IPS-15b (cell line): ENCODE data around the gene ASAP2.

Experiments
- H3K27me3 ChIP-seq: one replicate; pipeline ENCODE4 v1.6.1; 2013; ENCODE audit warnings: low read length; ENCODE audit not compliant: control insufficient read depth, insufficient read depth
- H3K36me3 ChIP-seq: one replicate; pipeline ENCODE4 v1.6.1; 2013; ENCODE audit warnings: low read length; ENCODE audit not compliant: control insufficient read depth, insufficient read depth
- H3K4me1 ChIP-seq: one replicate; pipeline ENCODE4 v1.6.1; 2013; ENCODE audit warnings: mild to moderate bottlenecking, low read length; ENCODE audit not compliant: control insufficient read depth, insufficient read depth
- H3K4me3 ChIP-seq: one replicate; pipeline ENCODE4 v1.5.1; 2013; ENCODE audit warnings: low read depth, low read length
- H3K9ac ChIP-seq: one replicate; pipeline ENCODE4 v1.6.1; 2013; ENCODE audit warnings: low read depth, mild to moderate bottlenecking, low read length
- H3K9me3 ChIP-seq: one replicate; pipeline ENCODE4 v1.6.1; 2013; ENCODE audit warnings: mild to moderate bottlenecking, low read length; ENCODE audit not compliant: control insufficient read depth, insufficient read depth

Gene ASAP2

GRCh38 chr2:9430316-9431293 is 224.0 kb downstream of the ASAP2 start:
- peaks cover 9% of the 10 kb centered on the region for H3K36me3 ChIP-seq
- no peaks in the 10 kb centered on the region for H3K9me3 ChIP-seq
- no peak overlapping the region for H3K4me3 ChIP-seq
- H3K27me3 ChIP-seq, result no peaks in the 10 kb centered on the region
- no peaks in the 10 kb centered on the region for H3K4me1 ChIP-seq
- H3K9ac ChIP-seq, result no peak overlapping the region

GRCh38 chr2:9434489-9434888 is 227.9 kb downstream of the ASAP2 start:
- no peaks in the 10 kb centered on the region for H3K4me1 ChIP-seq
- H3K9ac ChIP-seq, result no peak overlapping the region
- H3K9me3 ChIP-seq, result no peaks in the 10 kb centered on the region
- H3K36me3 ChIP-seq, result peaks cover 14% of the 10 kb centered on the region
- H3K27me3 ChIP-seq, result no peaks in the 10 kb centered on the region
- no peak overlapping the region for H3K4me3 ChIP-seq

- H3K36me3 ChIP-seq, result peaks cover 32% of the 10 kb centered on the region
- no peak overlapping the region for H3K4me3 ChIP-seq
- no peaks in the 10 kb centered on the region for H3K27me3 ChIP-seq
- no peaks in the 10 kb centered on the region for H3K4me1 ChIP-seq
- H3K9ac ChIP-seq, result no peak overlapping the region
- H3K9me3 ChIP-seq, result no peaks in the 10 kb centered on the region
These were observed 232.9 kb downstream of the ASAP2 start for GRCh38 chr2:9439536-9439935.

- Histone ChIP-seq H3K4me1 (no peaks in the 10 kb centered on the region), H3K4me3 (no peak overlapping the region), H3K9ac (no peak overlapping the region), H3K36me3 (peaks cover 29% of the 10 kb centered on the region), H3K27me3 (no peaks in the 10 kb centered on the region), H3K9me3 (no peaks in the 10 kb centered on the region)
These were observed 233.6 kb downstream of the ASAP2 start for GRCh38 chr2:9440058-9440727.

- no peak overlapping the region for H3K4me3 ChIP-seq
- no peaks in the 10 kb centered on the region for H3K9me3 ChIP-seq
- H3K4me1 ChIP-seq, result no peaks in the 10 kb centered on the region
- no peak overlapping the region for H3K9ac ChIP-seq
- H3K27me3 ChIP-seq, result no peaks in the 10 kb centered on the region
- H3K36me3 ChIP-seq, result peaks cover 36% of the 10 kb centered on the region
These were observed 234.9 kb downstream of the ASAP2 start for GRCh38 chr2:9441556-9441955.

GRCh38 chr2:9443526-9443925 is 236.9 kb downstream of the ASAP2 start:
- H3K27me3 ChIP-seq, result no peaks in the 10 kb centered on the region
- H3K9me3 ChIP-seq, result no peaks in the 10 kb centered on the region
- H3K9ac ChIP-seq, result no peak overlapping the region
- no peaks in the 10 kb centered on the region for H3K4me1 ChIP-seq
- peaks cover 32% of the 10 kb centered on the region for H3K36me3 ChIP-seq
- H3K4me3 ChIP-seq, result no peak overlapping the region

GRCh38 chr2:9445089-9445488 is 238.5 kb downstream of the ASAP2 start:
- Histone ChIP-seq H3K4me3 (no peak overlapping the region), H3K9me3 (no peaks in the 10 kb centered on the region), H3K4me1 (no peaks in the 10 kb centered on the region), H3K9ac (no peak overlapping the region), H3K27me3 (no peaks in the 10 kb centered on the region), H3K36me3 (peaks cover 34% of the 10 kb centered on the region)

GRCh38 chr2:9451231-9451630 is 244.6 kb downstream of the ASAP2 start:
- H3K4me3 ChIP-seq, result no peak overlapping the region
- no peak overlapping the region for H3K9ac ChIP-seq
- no peaks in the 10 kb centered on the region for H3K4me1 ChIP-seq
- H3K27me3 ChIP-seq, result no peaks in the 10 kb centered on the region
- H3K36me3 ChIP-seq, result peaks cover 24% of the 10 kb centered on the region
- no peaks in the 10 kb centered on the region for H3K9me3 ChIP-seq
